GM19239 (cell line): ENCODE results near the gene AHNAK.
"Not testable (repeated sequence)": the region's sequence is repeated elsewhere in the genome, so short reads cannot be mapped to it uniquely, and the experiment has no call there.

Experiments
- DNase-seq: peaks from one replicate; pipeline ENCODE4 v3.0.0; 2011; ENCODE audit warnings: low spot score; ENCODE audit not compliant: insufficient read length
- FAIRE-seq: peaks from 2 replicates; lab custom pipeline; 2011; peaks lifted over from hg19 to GRCh38; lab: Jason Lieb, UNC

AHNAK gene

GRCh38 chr11:62394825-62395538 lies 151.6 kb downstream of the AHNAK start:
- DNase-seq (peak; percentile 65), FAIRE-seq (peak; percentile 89)

- no peak for FAIRE-seq
- no peak for DNase-seq
Observed at GRCh38 chr11:62393735-62394134, 152.9 kb downstream of the AHNAK start.

GRCh38 chr11:62393061-62393611 lies 153.5 kb downstream of the AHNAK start:
- FAIRE-seq, result peak; percentile 39

GRCh38 chr11:62392506-62392905 lies 154.1 kb downstream of the AHNAK start:
- DNase-seq (no peak), FAIRE-seq (no peak)

More at GRCh38 chr11:62393061-62393611, 153.5 kb downstream of the AHNAK start:
- peak; percentile 38 for DNase-seq

- DNase-seq (no peak), FAIRE-seq (no peak)
Observed at GRCh38 chr11:62391642-62392425, 154.8 kb downstream of the AHNAK start.

- FAIRE-seq (no peak), DNase-seq (no peak)
Observed at GRCh38 chr11:62390722-62391121, 155.9 kb downstream of the AHNAK start.

GRCh38 chr11:62390237-62390636 lies 156.4 kb downstream of the AHNAK start:
- FAIRE-seq (no peak), DNase-seq (no peak)

GRCh38 chr11:62388999-62389398 lies 157.6 kb downstream of the AHNAK start:
- FAIRE-seq (no peak), DNase-seq (no peak)

GRCh38 chr11:62387381-62387780 lies 159.2 kb downstream of the AHNAK start:
- no peak for DNase-seq
- FAIRE-seq, result no peak

GRCh38 chr11:62386083-62386482 lies 160.5 kb downstream of the AHNAK start:
- DNase-seq, FAIRE-seq: not testable (repeated sequence)

- DNase-seq (no peak), FAIRE-seq (no peak)
Observed at GRCh38 chr11:62383822-62384221, 162.8 kb downstream of the AHNAK start.
